ENCODE measurements around the gene LMNA. TPM values are rescaled to one million over a fixed set of nuclear protein-coding genes. Genes with fewer than 3 reads are reported as not detected.
"Not testable (repeated sequence)": the region's sequence is repeated elsewhere in the genome, so short reads cannot be mapped to it uniquely, and the experiment has no call there.

Gene LMNA
- total and polyA plus RNA-seq, 4 donors = 60.4 to 160 (median 97.2) TPM

DNA sequence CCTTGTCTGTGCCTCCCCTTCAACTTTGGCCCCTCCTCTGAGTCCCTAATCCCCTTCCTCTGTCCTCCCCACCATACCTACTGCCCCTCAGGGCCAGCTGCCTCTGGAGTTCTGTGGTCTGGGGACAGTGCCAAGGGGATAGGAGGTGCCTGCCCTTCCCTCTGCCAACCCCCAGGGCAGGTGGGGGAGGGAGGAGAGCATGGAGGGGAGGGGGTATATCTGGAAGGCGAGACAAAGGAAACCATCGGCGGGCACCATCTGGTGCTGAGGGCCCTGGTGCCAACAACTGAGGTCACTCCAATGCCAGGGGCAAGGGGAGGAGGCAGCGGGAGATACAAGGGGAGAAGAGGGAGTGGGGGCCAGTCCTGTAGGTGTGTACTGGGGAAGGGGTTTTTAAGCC is 44.0 kb upstream of the LMNA start:
- WGBS = 42% methylated on average over 4 of the region's 4 CpGs

GRCh38 chr1:156071332-156071816 is 43.1 kb upstream of the LMNA start:
- not testable (repeated sequence) for H3K27me3 ChIP-seq (ENCODE audit: control insufficient read depth in 4 of 4, insufficient read depth in 4 of 4, low read length in 3 of 4); DNase-seq (ENCODE audit: low spot score); H3K36me3 ChIP-seq (ENCODE audit: control insufficient read depth in 4 of 4, insufficient read depth in 3 of 4, low read depth in 1 of 4, low read length in 3 of 4); H3K4me3 ChIP-seq (ENCODE audit: low read depth in 1 of 3, low read length in 3 of 3); H3K27ac ChIP-seq (ENCODE audit: low read depth in 1 of 2, low read length in 2 of 2); H3K9me3 ChIP-seq (ENCODE audit: control insufficient read depth in 4 of 4, low read length in 3 of 4); H3K9ac ChIP-seq (ENCODE audit: low read depth in 1 of 2, low read length in 2 of 2)
- 95% methylated on average over 7 of the region's 7 CpGs for WGBS
- H3K4me1 ChIP-seq (ENCODE audit: control insufficient read depth in 4 of 4, insufficient read depth in 4 of 4, low read length in 3 of 4) = peaks cover 10 to 40% (median 28%) of the 10 kb centered on the region in 4 donors

More for the DNA sequence above, 44.0 kb upstream of the LMNA start:
- H3K36me3 ChIP-seq (ENCODE audit: control insufficient read depth in 4 of 4, insufficient read depth in 3 of 4, low read depth in 1 of 4, low read length in 3 of 4) = no peaks in the 10 kb centered on the region
- H3K9ac ChIP-seq (ENCODE audit: low read depth in 1 of 2, low read length in 2 of 2) = peak overlapping the region in 1 of 2 donors; percentile 50
- no peak for DNase-seq (ENCODE audit: low spot score)
- peak overlapping the region in 1 of 3 donors; percentile 15 for H3K4me3 ChIP-seq (ENCODE audit: low read depth in 1 of 3, low read length in 3 of 3)
- TF ChIP-seq SP1 (IDR thresholded peaks at IDR 0.05) (no peak), TAF1 (conservative IDR thresholded peaks at IDR 0.05) (no peak), ATF3 (IDR thresholded peaks at IDR 0.05) (no peak)
- TF ChIP-seq, protein P1, sequence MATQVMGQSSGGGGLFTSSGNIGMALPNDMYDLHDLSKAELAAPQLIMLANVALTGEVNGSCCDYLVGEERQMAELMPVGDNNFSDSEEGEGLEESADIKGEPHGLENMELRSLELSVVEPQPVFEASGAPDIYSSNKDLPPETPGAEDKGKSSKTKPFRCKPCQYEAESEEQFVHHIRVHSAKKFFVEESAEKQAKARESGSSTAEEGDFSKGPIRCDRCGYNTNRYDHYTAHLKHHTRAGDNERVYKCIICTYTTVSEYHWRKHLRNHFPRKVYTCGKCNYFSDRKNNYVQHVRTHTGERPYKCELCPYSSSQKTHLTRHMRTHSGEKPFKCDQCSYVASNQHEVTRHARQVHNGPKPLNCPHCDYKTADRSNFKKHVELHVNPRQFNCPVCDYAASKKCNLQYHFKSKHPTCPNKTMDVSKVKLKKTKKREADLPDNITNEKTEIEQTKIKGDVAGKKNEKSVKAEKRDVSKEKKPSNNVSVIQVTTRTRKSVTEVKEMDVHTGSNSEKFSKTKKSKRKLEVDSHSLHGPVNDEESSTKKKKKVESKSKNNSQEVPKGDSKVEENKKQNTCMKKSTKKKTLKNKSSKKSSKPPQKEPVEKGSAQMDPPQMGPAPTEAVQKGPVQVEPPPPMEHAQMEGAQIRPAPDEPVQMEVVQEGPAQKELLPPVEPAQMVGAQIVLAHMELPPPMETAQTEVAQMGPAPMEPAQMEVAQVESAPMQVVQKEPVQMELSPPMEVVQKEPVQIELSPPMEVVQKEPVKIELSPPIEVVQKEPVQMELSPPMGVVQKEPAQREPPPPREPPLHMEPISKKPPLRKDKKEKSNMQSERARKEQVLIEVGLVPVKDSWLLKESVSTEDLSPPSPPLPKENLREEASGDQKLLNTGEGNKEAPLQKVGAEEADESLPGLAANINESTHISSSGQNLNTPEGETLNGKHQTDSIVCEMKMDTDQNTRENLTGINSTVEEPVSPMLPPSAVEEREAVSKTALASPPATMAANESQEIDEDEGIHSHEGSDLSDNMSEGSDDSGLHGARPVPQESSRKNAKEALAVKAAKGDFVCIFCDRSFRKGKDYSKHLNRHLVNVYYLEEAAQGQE (IDR thresholded peaks at IDR 0.05) = no peak
- H3K9me3 ChIP-seq (ENCODE audit: control insufficient read depth in 4 of 4, low read length in 3 of 4) = no peaks in the 10 kb centered on the region
- peaks cover 10 to 32% (median 24%) of the 10 kb centered on the region in 4 donors for H3K4me1 ChIP-seq (ENCODE audit: control insufficient read depth in 4 of 4, insufficient read depth in 4 of 4, low read length in 3 of 4)
- no peaks in the 10 kb centered on the region for H3K27me3 ChIP-seq (ENCODE audit: control insufficient read depth in 4 of 4, insufficient read depth in 4 of 4, low read length in 3 of 4)
- H3K27ac ChIP-seq (ENCODE audit: low read depth in 1 of 2, low read length in 2 of 2) = peak overlapping the region; percentile 78 to 86

DNA sequence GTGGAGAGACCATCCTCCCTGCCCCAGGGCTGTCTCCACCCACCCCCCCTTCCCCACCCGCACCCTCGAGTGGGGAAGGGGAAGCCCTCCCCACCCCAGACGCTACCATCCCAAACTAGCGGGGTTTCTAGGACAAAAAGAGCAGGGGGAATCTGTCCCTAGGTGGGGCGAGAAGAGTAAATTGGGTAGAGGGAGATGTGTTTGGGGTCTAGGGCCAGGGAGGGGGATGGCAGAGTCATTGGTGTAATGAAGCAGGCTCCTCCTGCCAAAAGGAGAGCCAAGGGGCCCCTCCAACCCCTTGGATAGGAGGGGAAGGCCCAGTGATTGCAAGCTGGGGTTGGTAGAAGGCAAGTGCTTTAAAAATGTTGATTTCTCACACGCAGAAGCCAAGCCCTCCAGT is 42.3 kb upstream of the LMNA start:
- 75% methylated on average over 6 of the region's 6 CpGs for WGBS
- no peak for DNase-seq (ENCODE audit: low spot score)
- H3K9ac ChIP-seq (ENCODE audit: low read depth in 1 of 2, low read length in 2 of 2) = no peak overlapping the region
- no peaks in the 10 kb centered on the region for H3K9me3 ChIP-seq (ENCODE audit: control insufficient read depth in 4 of 4, low read length in 3 of 4)
- no peaks in the 10 kb centered on the region for H3K36me3 ChIP-seq (ENCODE audit: control insufficient read depth in 4 of 4, insufficient read depth in 3 of 4, low read depth in 1 of 4, low read length in 3 of 4)
- peaks cover 11 to 44% (median 31%) of the 10 kb centered on the region in 4 donors for H3K4me1 ChIP-seq (ENCODE audit: control insufficient read depth in 4 of 4, insufficient read depth in 4 of 4, low read length in 3 of 4)
- H3K27me3 ChIP-seq (ENCODE audit: control insufficient read depth in 4 of 4, insufficient read depth in 4 of 4, low read length in 3 of 4) = no peaks in the 10 kb centered on the region
- H3K4me3 ChIP-seq (ENCODE audit: low read depth in 1 of 3, low read length in 3 of 3) = no peak overlapping the region
- H3K27ac ChIP-seq (ENCODE audit: low read depth in 1 of 2, low read length in 2 of 2) = no peak overlapping the region
- TF ChIP-seq EGR1 (IDR thresholded peaks at IDR 0.05; ENCODE audit: low read depth in 2 of 2) (no peak), ZBTB33 (IDR thresholded peaks at IDR 0.05) (no peak), TAF1 (conservative IDR thresholded peaks at IDR 0.05) (no peak), HNF4A (conservative IDR thresholded peaks at IDR 0.05) (no peak), FOXA2 (IDR thresholded peaks at IDR 0.05) (no peak), SP1 (IDR thresholded peaks at IDR 0.05) (no peak), RXRA (IDR thresholded peaks at IDR 0.05) (no peak), GABPA (IDR thresholded peaks at IDR 0.05 in 1 of 2, conservative IDR thresholded peaks at IDR 0.05 in 1 of 2) (no peak), RAD21 (IDR thresholded peaks at IDR 0.05) (no peak), JUND (IDR thresholded peaks at IDR 0.05) (no peak), ATF3 (IDR thresholded peaks at IDR 0.05) (no peak), NR2F2 (IDR thresholded peaks at IDR 0.05) (no peak)
- TF ChIP-seq, protein P2, sequence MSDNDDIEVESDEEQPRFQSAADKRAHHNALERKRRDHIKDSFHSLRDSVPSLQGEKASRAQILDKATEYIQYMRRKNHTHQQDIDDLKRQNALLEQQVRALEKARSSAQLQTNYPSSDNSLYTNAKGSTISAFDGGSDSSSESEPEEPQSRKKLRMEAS (IDR thresholded peaks at IDR 0.05) = no peak
- TF ChIP-seq, protein P1 (IDR thresholded peaks at IDR 0.05) = no peak
- TF ChIP-seq, protein P3, sequence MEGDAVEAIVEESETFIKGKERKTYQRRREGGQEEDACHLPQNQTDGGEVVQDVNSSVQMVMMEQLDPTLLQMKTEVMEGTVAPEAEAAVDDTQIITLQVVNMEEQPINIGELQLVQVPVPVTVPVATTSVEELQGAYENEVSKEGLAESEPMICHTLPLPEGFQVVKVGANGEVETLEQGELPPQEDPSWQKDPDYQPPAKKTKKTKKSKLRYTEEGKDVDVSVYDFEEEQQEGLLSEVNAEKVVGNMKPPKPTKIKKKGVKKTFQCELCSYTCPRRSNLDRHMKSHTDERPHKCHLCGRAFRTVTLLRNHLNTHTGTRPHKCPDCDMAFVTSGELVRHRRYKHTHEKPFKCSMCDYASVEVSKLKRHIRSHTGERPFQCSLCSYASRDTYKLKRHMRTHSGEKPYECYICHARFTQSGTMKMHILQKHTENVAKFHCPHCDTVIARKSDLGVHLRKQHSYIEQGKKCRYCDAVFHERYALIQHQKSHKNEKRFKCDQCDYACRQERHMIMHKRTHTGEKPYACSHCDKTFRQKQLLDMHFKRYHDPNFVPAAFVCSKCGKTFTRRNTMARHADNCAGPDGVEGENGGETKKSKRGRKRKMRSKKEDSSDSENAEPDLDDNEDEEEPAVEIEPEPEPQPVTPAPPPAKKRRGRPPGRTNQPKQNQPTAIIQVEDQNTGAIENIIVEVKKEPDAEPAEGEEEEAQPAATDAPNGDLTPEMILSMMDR (IDR thresholded peaks at IDR 0.05; ENCODE audit: low read depth, low read length, missing input control) = no peak

All from liver (tissue), 9 donors.